Adrenal gland (tissue), 12 donors: ENCODE data around the gene TRPV5. TPM values are rescaled to one million over a fixed set of nuclear protein-coding genes. Genes with fewer than 3 reads are reported as not detected.

Experiments
- DNase-seq, 7 donors: peaks; one replicate each; pipeline ENCODE4 v3.0.0-alpha.2; 2019 to 2020
- H3K27ac ChIP-seq, 5 donors: fragments of 200-600 bp; sonication (generic) in 4 of 5; 1 replicate in 3 of 5; 2 replicates in 2 of 5; pipeline versions ENCODE4 v1.5.1 to v1.8.0; 2016 to 2020; ENCODE audit warnings: mild to moderate bottlenecking in 1 of 5
- H3K27me3 ChIP-seq: fragments of 200-600 bp; 2 replicates; pipeline ENCODE4 v1.8.0; 2021
- H3K36me3 ChIP-seq, 2 donors: fragments of 200-600 bp; replicated peaks in 1 of 2; 1 replicate in 1 of 2; 2 replicates in 1 of 2; pipeline versions ENCODE4 v1.5.1 to v1.8.0; 2018 to 2022
- H3K4me1 ChIP-seq, 2 donors: fragments of 200-600 bp; replicated peaks in 1 of 2; 1 replicate in 1 of 2; 2 replicates in 1 of 2; pipeline versions ENCODE4 v1.5.1 to v1.8.0; 2018 to 2021
- H3K4me3 ChIP-seq, 4 donors: fragments of 200-600 bp; sonication (generic) in 3 of 4; one replicate each; pipeline ENCODE4 v1.5.1; 2016 to 2018
- H3K9me3 ChIP-seq, 3 donors: fragments of 200-600 bp; sonication (generic) in 1 of 3; replicated peaks in 1 of 3; 1 replicate in 2 of 3; 2 replicates in 1 of 3; pipeline versions ENCODE4 v1.5.1 to v1.8.0; 2016 to 2021
- CTCF ChIP-seq, 6 experiments: fragments of 450-650 bp in 4 of 6; fragments of 200-600 bp in 2 of 6; sonication (generic) in 1 of 6; IDR thresholded peaks; 1 replicate in 5 of 6; 2 replicates in 1 of 6; pipeline versions ENCODE4 v1.5.1 to v1.8.0; 2016 to 2021; ENCODE audit warnings: antibody characterized with exemption in 6 of 6, mild to moderate bottlenecking in 2 of 6, moderate library complexity in 1 of 6
- POLR2A ChIP-seq, 2 donors: fragments of 450-650 bp; IDR thresholded peaks; one replicate each; pipeline ENCODE4 v1.6.1; 2017; ENCODE audit warnings: antibody characterized with exemption in 2 of 2, mild to moderate bottlenecking in 2 of 2, moderate library complexity in 1 of 2
- WGBS, 4 donors: extraction: QIAGEN DNeasy Blood & Tissue Kit in 2 of 4; methylation state at CpG; one replicate each; pipeline versions ENCODE4 v1.1.5 to v1.1.7; 2013 to 2017; 5-methylcytosine and 5-hydroxymethylcytosine counted together
- intact Hi-C, 2 donors: fragments of 100-400 bp; cut with DNase I; formaldehyde crosslinking; loops; one replicate each; pipeline versions ENCODE4 v1.14.1 to v1.15.0; 2022 to 2023
- polyA plus RNA-seq, 3 donors: library from polyadenylated mRNA; stranded (reverse); fragments of 200-250 nt in 2 of 3; fragments of 350-450 nt in 1 of 3; fragmentation: Illumina TruSeq in 1 of 3; extraction: RNeasy Lipid Tissue Mini Kit (QIAGEN cat#74804) in 1 of 3; gene quantifications; one replicate each; pipeline ENCODE4 v1.2.3, GENCODE V29; 2013 to 2014
- total RNA-seq, 9 donors: library from RNA; depleted of rRNA in 4 of 9; stranded (reverse); fragments of >200 nt in 4 of 9; fragments of 120-200 nt in 1 of 9; fragmentation: NEBNext Ultra II Directional in 1 of 9; extraction: Animal tissue kit (Norgen Biotek cat#: 25700) in 1 of 9; gene quantifications; one replicate each; pipeline versions ENCODE4 v1.1.0 to v1.2.4, GENCODE V29; 2013 to 2023
- donor health status: healthy with polysubstance abuse.
- donor health status: Bipolar disorder and iron deficiency.
- donor health status: DM: yes; HTN: yes; CAD: no.
- donor health status: DM: no; HTN: no; CAD: no.
- donor health status: DM: no; HTN: no; CAD: no.
- donor health status: DM: yes; HTN: yes; CAD: no.

The TRPV5 gene
- total and polyA plus RNA-seq, 12 donors, result not detected

- no peaks in the 10 kb centered on the region for H3K9me3 ChIP-seq
- H3K27me3 ChIP-seq, result no peaks in the 10 kb centered on the region
- no peak for DNase-seq
- 71 to 76% (median 74%) methylated on average over 5 of the region's 5 CpGs for WGBS, 4 donors
- no peak for TF ChIP-seq CTCF (IDR thresholded peaks at IDR 0.05)
- no peak for TF ChIP-seq POLR2A (IDR thresholded peaks at IDR 0.05)
- no peak overlapping the region for H3K4me3 ChIP-seq
- no peak overlapping the region for H3K27ac ChIP-seq
- H3K4me1 ChIP-seq, result no peaks in the 10 kb centered on the region
- intact Hi-C loops, result loop anchor here in 1 of 2 donors (10.0 kb wide), 2 partner anchors 126 to 336 kb away; no protein-coding TSS in a partner anchor
- H3K36me3 ChIP-seq, result no peaks in the 10 kb centered on the region
These were observed 54.5 kb downstream of the TRPV5 start for GRCh38 chr7:142879060-142879459.

DNA sequence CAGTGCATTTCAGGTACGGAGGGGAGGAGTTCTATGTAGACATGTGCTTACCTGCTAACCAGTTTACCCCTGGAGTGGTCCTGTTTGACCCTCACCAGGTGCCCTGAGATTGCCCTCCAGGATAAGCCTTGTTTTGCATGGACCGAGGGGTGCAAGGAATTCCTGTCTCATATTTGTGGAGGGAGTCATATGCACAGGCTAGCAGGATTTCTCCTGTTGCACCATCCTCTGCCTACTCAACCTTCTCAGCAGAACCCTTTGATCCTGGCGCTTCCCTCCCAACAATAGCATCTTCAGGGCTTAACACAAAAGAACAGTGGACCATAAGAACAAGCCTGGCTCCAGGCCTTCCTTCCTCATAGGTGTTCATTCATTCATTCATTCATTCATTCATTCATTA is 55.2 kb downstream of the TRPV5 start:
- 82 to 93% (median 89%) methylated on average over 3 of the region's 3 CpGs for WGBS, 4 donors
- intact Hi-C loops, result loop anchor here in 1 of 2 donors (10.0 kb wide), 2 partner anchors 126 to 336 kb away; no protein-coding TSS in a partner anchor
- TF ChIP-seq CTCF (IDR thresholded peaks at IDR 0.05) (no peak), POLR2A (IDR thresholded peaks at IDR 0.05) (no peak)

DNA sequence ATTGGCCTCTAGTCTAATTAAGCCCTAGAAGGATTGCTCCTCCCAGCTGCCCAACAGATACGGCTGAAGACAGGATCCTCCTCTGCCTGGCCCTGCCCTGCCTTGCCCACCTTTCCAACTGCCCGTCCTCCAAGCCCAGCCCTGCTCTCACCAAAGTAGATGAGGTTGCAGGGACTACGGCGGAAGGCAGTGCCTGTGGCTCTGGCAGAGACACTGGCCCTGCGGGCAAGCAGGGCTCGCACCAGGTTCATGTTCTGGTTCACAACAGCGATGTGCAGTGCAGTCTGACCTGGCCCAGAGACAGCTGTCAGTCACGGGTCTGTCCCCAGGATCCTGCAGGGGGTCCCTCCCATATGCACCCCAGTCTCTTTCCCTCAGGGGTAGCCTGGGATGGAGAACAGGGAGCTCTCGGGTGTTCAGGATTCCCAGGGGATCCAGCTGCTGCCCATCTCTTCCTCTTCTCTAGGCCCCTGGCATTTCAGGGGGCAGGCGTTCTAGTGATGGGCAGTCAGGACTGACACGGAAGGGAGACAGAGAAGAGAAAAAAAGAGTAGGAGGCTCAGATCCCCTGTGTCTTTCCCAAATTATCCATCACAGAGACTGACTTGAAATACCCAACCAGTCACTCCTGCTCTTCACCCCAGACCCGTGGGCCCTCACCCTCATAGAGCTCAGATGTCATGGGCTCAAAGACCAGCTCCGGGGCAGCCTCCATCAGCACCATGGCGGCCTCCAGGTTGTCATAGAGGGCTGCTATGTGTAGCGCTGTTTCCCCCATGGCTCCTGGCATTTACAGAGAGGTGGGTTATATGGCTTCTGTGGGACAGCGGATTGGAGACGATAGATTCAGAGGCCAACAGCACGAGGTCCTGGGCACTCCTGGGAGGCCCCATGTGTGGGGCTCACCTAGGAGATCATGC is 56.3 kb downstream of the TRPV5 start:
- no peak for DNase-seq
- Histone ChIP-seq H3K27me3 (no peaks in the 10 kb centered on the region), H3K4me1 (no peaks in the 10 kb centered on the region), H3K9me3 (no peaks in the 10 kb centered on the region), H3K27ac (no peak overlapping the region), H3K36me3 (no peaks in the 10 kb centered on the region), H3K4me3 (no peak overlapping the region)
- WGBS, 4 donors, result 77 to 82% (median 80%) methylated on average over 12 to 18 of the region's 18 CpGs
- intact Hi-C loops, result loop anchor here in 1 of 2 donors (10.0 kb wide), 2 partner anchors 128 to 338 kb away; no protein-coding TSS in a partner anchor
- no peak for TF ChIP-seq POLR2A (IDR thresholded peaks at IDR 0.05)
- TF ChIP-seq CTCF (IDR thresholded peaks at IDR 0.05), result no peak

More for the DNA sequence above, 55.2 kb downstream of the TRPV5 start:
- Histone ChIP-seq H3K4me1 (no peaks in the 10 kb centered on the region), H3K27ac (no peak overlapping the region), H3K36me3 (no peaks in the 10 kb centered on the region), H3K4me3 (no peak overlapping the region), H3K9me3 (no peaks in the 10 kb centered on the region), H3K27me3 (no peaks in the 10 kb centered on the region)
- DNase-seq, result no peak

DNA sequence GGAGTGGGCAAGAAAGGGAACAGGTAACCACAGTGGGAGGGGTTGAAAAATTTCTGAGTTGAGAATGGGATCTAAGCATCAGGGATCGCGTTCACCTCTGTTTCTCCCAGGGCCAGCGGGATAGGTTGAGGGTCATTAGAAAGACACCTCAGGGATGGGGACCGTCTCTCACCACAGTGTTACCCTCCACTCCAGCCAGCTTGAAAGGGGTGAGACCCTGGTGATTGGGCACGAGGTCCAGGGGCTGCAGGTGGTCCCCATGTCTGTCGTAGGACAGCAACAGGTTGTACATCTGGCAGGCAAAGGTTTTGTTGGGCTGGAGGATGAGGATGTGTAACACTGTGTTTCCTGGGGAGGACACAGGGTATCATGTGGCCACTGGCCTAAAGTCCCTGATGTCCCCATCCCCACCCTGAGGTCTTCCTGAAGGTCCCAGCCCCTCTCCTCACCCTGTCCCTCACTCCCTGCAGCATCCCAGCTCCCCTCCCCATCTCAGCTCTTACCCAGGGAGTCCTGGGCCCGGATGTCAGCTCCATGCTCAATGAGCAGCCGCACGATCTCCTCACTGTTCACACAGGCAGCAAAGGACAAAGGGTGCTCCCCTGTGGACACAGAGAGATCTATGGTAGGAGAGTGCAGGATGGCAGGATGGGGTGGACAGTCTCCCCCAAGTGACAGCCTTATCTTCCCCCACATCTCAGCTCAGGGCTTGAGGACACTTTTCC is 57.1 kb downstream of the TRPV5 start:
- Histone ChIP-seq H3K27me3 (no peaks in the 10 kb centered on the region), H3K27ac (no peak overlapping the region), H3K4me3 (no peak overlapping the region), H3K9me3 (no peaks in the 10 kb centered on the region), H3K4me1 (no peaks in the 10 kb centered on the region), H3K36me3 (no peaks in the 10 kb centered on the region)
- intact Hi-C loops, result loop anchor here in 1 of 2 donors (10.0 kb wide), 2 partner anchors 128 to 338 kb away; no protein-coding TSS in a partner anchor
- no peak for DNase-seq
- TF ChIP-seq CTCF (IDR thresholded peaks at IDR 0.05) (no peak), POLR2A (IDR thresholded peaks at IDR 0.05) (no peak)
- 76 to 81% (median 79%) methylated on average over 8 to 9 of the region's 9 CpGs for WGBS, 4 donors
